ENCODE measurements around the gene SYCP3. TPM values are rescaled to one million over a fixed set of nuclear protein-coding genes. Genes with fewer than 3 reads are reported as not detected.

Gene SYCP3
- not detected for polyA plus RNA-seq (2013, experiment 1 of 2)
- polyA plus RNA-seq (2013, experiment 2 of 2) = not detected

- Histone ChIP-seq H3K27ac (ENCODE audit: low read depth, low read length) (no peak within 1 kb of the TSS), H3K36me3 (ENCODE audit: insufficient read depth, low read length) (peaks cover 9% of the 10 kb centered on the region), H3K4me3 (ENCODE audit: low read length) (no peak within 1 kb of the TSS), H3K9me3 (ENCODE audit: insufficient read depth, low read depth, low read length) (no peaks in the 10 kb centered on the region), H3K9ac (ENCODE audit: low read depth, low read length) (no peak within 1 kb of the TSS), H3K27me3 (ENCODE audit: insufficient read depth, low read length) (no peaks in the 10 kb centered on the region), H3K4me1 (ENCODE audit: insufficient read depth, low read length) (no peaks in the 10 kb centered on the region)
- 97% methylated on average over 57 of the region's 57 CpGs for WGBS
These were observed at the start of gene SYCP3 for GRCh38 chr12:101738920-101739665. TSS of gene SYCP3 (minus strand) at chr12:101739462. CDS start at chr12:101737935, 1,527 bp downstream.

GRCh38 chr12:101785671-101786070 is 46.4 kb upstream of the SYCP3 start:
- Histone ChIP-seq H3K36me3 (ENCODE audit: insufficient read depth, low read length) (peaks cover 56% of the 10 kb centered on the region), H3K4me1 (ENCODE audit: insufficient read depth, low read length) (no peaks in the 10 kb centered on the region), H3K9me3 (ENCODE audit: insufficient read depth, low read depth, low read length) (no peaks in the 10 kb centered on the region), H3K27ac (ENCODE audit: low read depth, low read length) (no peak overlapping the region), H3K4me3 (ENCODE audit: low read length) (no peak overlapping the region), H3K9ac (ENCODE audit: low read depth, low read length) (no peak overlapping the region), H3K27me3 (ENCODE audit: insufficient read depth, low read length) (no peaks in the 10 kb centered on the region)
- WGBS = 100% methylated on average over 1 of the region's 1 CpG

- H3K9ac ChIP-seq (ENCODE audit: low read depth, low read length) = no peak overlapping the region
- 93% methylated on average over 1 of the region's 1 CpG for WGBS
- no peaks in the 10 kb centered on the region for H3K4me1 ChIP-seq (ENCODE audit: insufficient read depth, low read length)
- no peaks in the 10 kb centered on the region for H3K9me3 ChIP-seq (ENCODE audit: insufficient read depth, low read depth, low read length)
- peaks cover 57% of the 10 kb centered on the region for H3K36me3 ChIP-seq (ENCODE audit: insufficient read depth, low read length)
- H3K27ac ChIP-seq (ENCODE audit: low read depth, low read length) = no peak overlapping the region
- no peaks in the 10 kb centered on the region for H3K27me3 ChIP-seq (ENCODE audit: insufficient read depth, low read length)
- no peak overlapping the region for H3K4me3 ChIP-seq (ENCODE audit: low read length)
These were observed 45.1 kb upstream of the SYCP3 start for GRCh38 chr12:101784376-101784775.

GRCh38 chr12:101783838-101784237 is 44.6 kb upstream of the SYCP3 start:
- Histone ChIP-seq H3K4me3 (ENCODE audit: low read length) (no peak overlapping the region), H3K4me1 (ENCODE audit: insufficient read depth, low read length) (no peaks in the 10 kb centered on the region), H3K27me3 (ENCODE audit: insufficient read depth, low read length) (no peaks in the 10 kb centered on the region), H3K27ac (ENCODE audit: low read depth, low read length) (no peak overlapping the region), H3K9ac (ENCODE audit: low read depth, low read length) (no peak overlapping the region), H3K36me3 (ENCODE audit: insufficient read depth, low read length) (peaks cover 56% of the 10 kb centered on the region), H3K9me3 (ENCODE audit: insufficient read depth, low read depth, low read length) (no peaks in the 10 kb centered on the region)
- 100% methylated on average over 1 of the region's 2 CpGs for whole genome bisulfite sequencing

DNA sequence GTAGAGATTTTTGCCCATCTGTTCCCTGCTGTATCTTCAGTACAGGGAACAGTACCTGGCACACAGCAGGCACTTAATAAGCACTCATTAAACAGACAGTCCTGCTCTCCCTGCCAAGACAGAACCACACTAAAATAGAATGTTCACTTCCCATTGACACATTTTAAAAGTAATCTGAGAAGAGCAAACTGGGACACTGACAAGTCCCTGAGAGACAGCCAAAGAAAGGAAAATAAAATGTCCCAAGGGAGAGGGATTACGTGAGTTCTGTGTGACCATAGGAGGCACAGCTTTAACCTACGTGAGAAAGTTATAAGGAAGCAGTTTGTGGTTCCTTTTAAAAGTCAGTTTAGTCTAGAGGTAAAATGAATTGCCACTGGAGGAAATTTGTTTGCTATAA is 43.9 kb upstream of the SYCP3 start:
- 94% methylated on average over 2 of the region's 2 CpGs for WGBS
- H3K36me3 ChIP-seq (ENCODE audit: insufficient read depth, low read length) = peaks cover 52% of the 10 kb centered on the region
- H3K27me3 ChIP-seq (ENCODE audit: insufficient read depth, low read length) = no peaks in the 10 kb centered on the region
- H3K9me3 ChIP-seq (ENCODE audit: insufficient read depth, low read depth, low read length) = no peaks in the 10 kb centered on the region
- H3K9ac ChIP-seq (ENCODE audit: low read depth, low read length) = no peak overlapping the region
- H3K27ac ChIP-seq (ENCODE audit: low read depth, low read length) = no peak overlapping the region
- H3K4me1 ChIP-seq (ENCODE audit: insufficient read depth, low read length) = no peaks in the 10 kb centered on the region
- no peak overlapping the region for H3K4me3 ChIP-seq (ENCODE audit: low read length)

GRCh38 chr12:101782273-101782731 is 43.0 kb upstream of the SYCP3 start:
- Histone ChIP-seq H3K9me3 (ENCODE audit: insufficient read depth, low read depth, low read length) (no peaks in the 10 kb centered on the region), H3K4me3 (ENCODE audit: low read length) (no peak overlapping the region), H3K27me3 (ENCODE audit: insufficient read depth, low read length) (no peaks in the 10 kb centered on the region), H3K4me1 (ENCODE audit: insufficient read depth, low read length) (no peaks in the 10 kb centered on the region), H3K27ac (ENCODE audit: low read depth, low read length) (no peak overlapping the region), H3K9ac (ENCODE audit: low read depth, low read length) (no peak overlapping the region), H3K36me3 (ENCODE audit: insufficient read depth, low read length) (peaks cover 56% of the 10 kb centered on the region; the same call in 1 of the 2 replicates)
- 98% methylated on average over 3 of the region's 3 CpGs for WGBS

DNA sequence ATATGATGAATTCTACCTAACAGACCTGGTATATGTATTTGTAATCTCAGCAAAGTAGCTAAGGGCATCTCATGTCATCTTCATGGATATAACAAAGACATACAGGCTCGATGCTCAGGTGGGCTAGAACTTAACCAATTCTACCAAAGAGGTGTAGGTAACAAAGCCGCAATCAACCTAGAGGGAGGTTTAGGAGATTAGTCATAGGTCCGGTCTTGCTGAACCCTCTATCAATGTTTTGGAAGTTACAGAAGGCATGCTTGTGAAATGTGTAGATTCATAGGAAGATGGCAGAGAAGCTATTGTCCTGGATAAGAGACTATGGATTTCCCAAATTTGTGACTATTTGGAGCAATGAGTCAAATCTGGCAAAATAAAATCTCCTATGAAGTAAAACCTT is 42.6 kb upstream of the SYCP3 start:
- peaks cover 56% of the 10 kb centered on the region; the same call in 1 of the 2 replicates for H3K36me3 ChIP-seq (ENCODE audit: insufficient read depth, low read length)
- no peak overlapping the region for H3K9ac ChIP-seq (ENCODE audit: low read depth, low read length)

GRCh38 chr12:101780599-101780998 is 41.3 kb upstream of the SYCP3 start:
- no peaks in the 10 kb centered on the region for H3K9me3 ChIP-seq (ENCODE audit: insufficient read depth, low read depth, low read length)
- no peak overlapping the region for H3K9ac ChIP-seq (ENCODE audit: low read depth, low read length)
- no peak overlapping the region for H3K27ac ChIP-seq (ENCODE audit: low read depth, low read length)
- H3K27me3 ChIP-seq (ENCODE audit: insufficient read depth, low read length) = no peaks in the 10 kb centered on the region
- H3K4me1 ChIP-seq (ENCODE audit: insufficient read depth, low read length) = no peaks in the 10 kb centered on the region
- H3K4me3 ChIP-seq (ENCODE audit: low read length) = no peak overlapping the region
- peaks cover 60% of the 10 kb centered on the region; the same call in 1 of the 2 replicates for H3K36me3 ChIP-seq (ENCODE audit: insufficient read depth, low read length)
- WGBS = 99% methylated on average over 2 of the region's 2 CpGs

More for the DNA sequence above, 42.6 kb upstream of the SYCP3 start:
- 92% methylated on average over 3 of the region's 3 CpGs for WGBS
- no peak overlapping the region for H3K4me3 ChIP-seq (ENCODE audit: low read length)
- H3K27ac ChIP-seq (ENCODE audit: low read depth, low read length) = no peak overlapping the region
- no peaks in the 10 kb centered on the region for H3K9me3 ChIP-seq (ENCODE audit: insufficient read depth, low read depth, low read length)
- no peaks in the 10 kb centered on the region for H3K27me3 ChIP-seq (ENCODE audit: insufficient read depth, low read length)
- H3K4me1 ChIP-seq (ENCODE audit: insufficient read depth, low read length) = no peaks in the 10 kb centered on the region

- no peaks in the 10 kb centered on the region for H3K9me3 ChIP-seq (ENCODE audit: insufficient read depth, low read depth, low read length)
- no peaks in the 10 kb centered on the region for H3K27me3 ChIP-seq (ENCODE audit: insufficient read depth, low read length)
- no peak overlapping the region for H3K27ac ChIP-seq (ENCODE audit: low read depth, low read length)
- no peaks in the 10 kb centered on the region for H3K4me1 ChIP-seq (ENCODE audit: insufficient read depth, low read length)
- H3K9ac ChIP-seq (ENCODE audit: low read depth, low read length) = no peak overlapping the region
- WGBS = 96% methylated on average over 6 of the region's 6 CpGs
- peaks cover 51% of the 10 kb centered on the region; the same call in 1 of the 2 replicates for H3K36me3 ChIP-seq (ENCODE audit: insufficient read depth, low read length)
- H3K4me3 ChIP-seq (ENCODE audit: low read length) = no peak overlapping the region
These were observed 40.4 kb upstream of the SYCP3 start for GRCh38 chr12:101779626-101780025.

DNA sequence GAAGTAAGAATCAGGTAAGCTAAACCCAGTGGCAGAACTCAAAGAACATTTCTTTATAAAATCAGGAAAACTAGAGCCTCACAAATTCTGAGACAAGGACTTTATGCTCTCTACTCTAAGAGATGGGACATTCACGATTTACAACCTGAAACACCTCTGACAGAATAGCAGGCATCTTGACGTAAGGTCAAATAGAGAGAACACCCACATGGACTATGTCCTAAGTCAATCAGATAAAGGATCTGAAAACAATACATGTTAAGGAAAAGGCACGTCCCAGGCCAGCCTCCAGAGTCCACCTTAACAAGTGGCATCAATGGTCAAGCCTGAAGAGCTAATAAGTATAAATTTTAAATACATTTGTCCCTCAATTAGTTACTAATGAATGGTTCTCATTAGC is 39.9 kb upstream of the SYCP3 start:
- 77% methylated on average over 3 of the region's 3 CpGs for WGBS
- Histone ChIP-seq H3K36me3 (ENCODE audit: insufficient read depth, low read length) (peaks cover 51% of the 10 kb centered on the region; the same call in 1 of the 2 replicates), H3K4me1 (ENCODE audit: insufficient read depth, low read length) (no peaks in the 10 kb centered on the region), H3K4me3 (ENCODE audit: low read length) (no peak overlapping the region), H3K27me3 (ENCODE audit: insufficient read depth, low read length) (no peaks in the 10 kb centered on the region), H3K9ac (ENCODE audit: low read depth, low read length) (no peak overlapping the region), H3K27ac (ENCODE audit: low read depth, low read length) (no peak overlapping the region), H3K9me3 (ENCODE audit: insufficient read depth, low read depth, low read length) (no peaks in the 10 kb centered on the region)

DNA sequence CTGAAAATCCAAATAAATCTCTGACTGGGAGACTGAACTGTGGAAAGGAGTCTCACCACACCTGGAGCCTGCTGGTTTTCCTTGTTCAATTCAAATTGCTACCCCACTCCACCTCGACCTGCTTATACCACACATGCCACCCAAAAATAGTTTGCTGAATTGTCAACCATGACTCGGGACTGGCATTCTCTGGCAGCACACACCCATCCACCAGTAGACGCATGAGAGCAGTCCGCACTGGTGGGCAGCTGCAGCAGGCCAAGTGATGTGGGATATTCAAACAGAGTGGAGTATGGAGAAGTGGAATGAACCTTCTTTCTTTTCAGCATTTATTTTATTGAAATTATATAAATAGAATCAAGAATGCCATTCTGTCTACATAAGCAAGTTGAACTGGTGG is 38.7 kb upstream of the SYCP3 start:
- Histone ChIP-seq H3K4me1 (ENCODE audit: insufficient read depth, low read length) (no peaks in the 10 kb centered on the region), H3K36me3 (ENCODE audit: insufficient read depth, low read length) (peaks cover 51% of the 10 kb centered on the region; the same call in 1 of the 2 replicates), H3K27me3 (ENCODE audit: insufficient read depth, low read length) (no peaks in the 10 kb centered on the region), H3K9me3 (ENCODE audit: insufficient read depth, low read depth, low read length) (no peaks in the 10 kb centered on the region), H3K9ac (ENCODE audit: low read depth, low read length) (no peak overlapping the region), H3K27ac (ENCODE audit: low read depth, low read length) (no peak overlapping the region), H3K4me3 (ENCODE audit: low read length) (no peak overlapping the region)
- WGBS = 92% methylated on average over 4 of the region's 4 CpGs
